Gastroesophageal sphincter (tissue), 3 donors: Measurements from ENCODE around the gene WDR35.
"Not testable (repeated sequence)": the region's sequence is repeated elsewhere in the genome, so short reads cannot be mapped to it uniquely, and the experiment has no call there.

Experiments used
- CTCF ChIP-seq, 4 experiments: fragments of 200-600 bp in 2 of 4; fragments of 450-650 bp in 2 of 4; sonication (generic) in 1 of 4; IDR thresholded peaks; one replicate each; pipeline ENCODE4 v1.5.1; 2017 to 2019; ENCODE audit warnings: antibody characterized with exemption in 4 of 4, mild to moderate bottlenecking in 2 of 4, moderate library complexity in 2 of 4
- POLR2A ChIP-seq, 2 donors: fragments of 450-650 bp; IDR thresholded peaks; one replicate each; pipeline ENCODE4 v1.6.1; 2017; ENCODE audit warnings: antibody characterized with exemption in 2 of 2, mild to moderate bottlenecking in 2 of 2, moderate library complexity in 1 of 2
- POLR2AphosphoS5 ChIP-seq: sonication (generic); formaldehyde crosslinking; IDR thresholded peaks from one replicate; pipeline ENCODE4 v1.6.1; 2017; ENCODE audit warnings: antibody characterized with exemption

DNA sequence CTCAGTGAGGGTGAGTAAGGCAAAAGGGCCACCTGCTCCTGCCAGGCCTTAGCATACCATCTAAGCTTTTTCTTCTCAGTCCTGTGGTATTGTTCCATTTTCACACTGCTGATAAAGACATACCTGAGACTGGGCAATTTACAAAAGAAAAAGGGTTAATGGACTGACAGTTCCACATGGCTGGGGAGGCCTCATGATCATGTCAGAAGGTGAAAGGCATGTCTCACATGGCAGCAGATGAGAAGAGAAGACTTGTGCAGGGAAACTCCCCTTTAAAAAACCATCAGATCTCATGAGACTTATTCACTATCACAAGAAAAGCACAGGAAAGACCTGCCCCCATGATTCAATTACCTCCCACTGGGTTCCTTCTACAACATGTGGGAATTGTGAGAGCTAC lies 109.7 kb downstream of the WDR35 start:
- TF ChIP-seq POLR2A (IDR thresholded peaks at IDR 0.05); CTCF (IDR thresholded peaks at IDR 0.05); POLR2AphosphoS5: not testable (repeated sequence)
